ENCODE data around the gene SKP1.

Gene SKP1

DNA sequence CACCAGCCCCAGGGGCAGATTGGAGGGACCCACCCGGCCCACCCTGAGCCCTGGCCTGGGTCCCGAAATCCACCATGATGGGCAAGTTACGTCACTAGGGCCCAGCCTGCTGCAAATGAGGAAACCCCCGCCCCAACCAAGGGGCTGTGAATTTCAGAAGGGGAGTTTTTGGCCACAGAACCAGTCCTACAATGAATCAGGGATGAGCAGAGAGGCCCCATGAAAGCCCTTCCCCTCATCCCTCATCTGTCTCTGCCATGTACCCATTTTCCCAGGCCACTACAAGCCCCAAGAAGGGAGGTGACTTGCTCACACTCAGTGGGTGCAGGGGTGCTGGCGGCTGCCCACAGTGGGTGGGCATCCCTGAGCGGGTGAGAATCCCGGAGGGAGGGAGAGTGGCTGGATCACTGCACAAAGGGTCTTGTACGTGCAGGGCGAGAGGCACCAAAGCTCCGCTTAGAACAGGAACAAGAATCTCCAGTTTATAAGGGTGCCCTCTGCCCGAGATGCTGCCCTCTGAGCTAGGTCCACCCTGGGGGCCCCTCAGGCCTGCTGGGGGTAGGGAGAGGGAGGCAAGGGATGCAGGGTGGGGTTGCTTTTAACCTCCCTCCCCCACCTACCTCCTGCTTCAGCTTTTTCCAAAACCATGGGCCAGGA, 72.6 kb downstream of the SKP1 start:
- H3K27ac Mint-ChIP-seq = peak overlapping the region; percentile 95
- peaks cover 90% of the 10 kb centered on the region for H3K4me1 Mint-ChIP-seq (ENCODE audit: low read depth)
- peak overlapping the region; percentile 81 for H3K4me3 Mint-ChIP-seq
- no peaks in the 10 kb centered on the region for H3K9me3 Mint-ChIP-seq (ENCODE audit: low read depth)
- no peaks in the 10 kb centered on the region for H3K27me3 Mint-ChIP-seq
- H3K36me3 Mint-ChIP-seq = no peaks in the 10 kb centered on the region

DNA sequence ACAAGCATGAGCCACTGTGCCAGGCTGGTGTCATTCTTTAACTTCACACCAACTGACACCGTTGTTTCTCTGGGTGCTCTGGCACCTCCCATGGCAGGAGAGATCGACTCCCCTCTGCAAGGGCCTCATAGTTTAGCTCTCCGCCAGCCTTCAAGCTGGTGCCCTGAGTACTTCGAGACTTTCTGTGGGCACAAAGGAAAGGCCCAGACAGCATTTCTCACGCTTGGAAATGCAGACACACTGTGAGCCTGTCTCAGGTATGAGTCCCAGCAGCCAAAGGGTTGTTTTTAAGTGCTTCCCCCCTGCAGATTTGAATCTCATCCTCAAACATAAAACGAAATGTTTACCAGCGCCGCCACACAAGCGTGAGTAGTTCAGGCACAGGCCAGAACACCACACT, 73.4 kb downstream of the SKP1 start:
- Mint-ChIP-seq H3K27ac (peak overlapping the region; percentile 95), H3K27me3 (no peaks in the 10 kb centered on the region), H3K36me3 (no peaks in the 10 kb centered on the region), H3K4me1 (ENCODE audit: low read depth) (peaks cover 92% of the 10 kb centered on the region), H3K4me3 (peak overlapping the region; percentile 81), H3K9me3 (ENCODE audit: low read depth) (no peaks in the 10 kb centered on the region)

GRCh38 chr5:134101686-134102439, 74.9 kb downstream of the SKP1 start:
- Mint-ChIP-seq H3K4me1 (ENCODE audit: low read depth) (peaks cover 90% of the 10 kb centered on the region), H3K4me3 (peak overlapping the region; percentile 69), H3K27me3 (no peaks in the 10 kb centered on the region), H3K36me3 (peaks cover 4% of the 10 kb centered on the region), H3K9me3 (ENCODE audit: low read depth) (no peaks in the 10 kb centered on the region), H3K27ac (peak overlapping the region; percentile 84)

DNA sequence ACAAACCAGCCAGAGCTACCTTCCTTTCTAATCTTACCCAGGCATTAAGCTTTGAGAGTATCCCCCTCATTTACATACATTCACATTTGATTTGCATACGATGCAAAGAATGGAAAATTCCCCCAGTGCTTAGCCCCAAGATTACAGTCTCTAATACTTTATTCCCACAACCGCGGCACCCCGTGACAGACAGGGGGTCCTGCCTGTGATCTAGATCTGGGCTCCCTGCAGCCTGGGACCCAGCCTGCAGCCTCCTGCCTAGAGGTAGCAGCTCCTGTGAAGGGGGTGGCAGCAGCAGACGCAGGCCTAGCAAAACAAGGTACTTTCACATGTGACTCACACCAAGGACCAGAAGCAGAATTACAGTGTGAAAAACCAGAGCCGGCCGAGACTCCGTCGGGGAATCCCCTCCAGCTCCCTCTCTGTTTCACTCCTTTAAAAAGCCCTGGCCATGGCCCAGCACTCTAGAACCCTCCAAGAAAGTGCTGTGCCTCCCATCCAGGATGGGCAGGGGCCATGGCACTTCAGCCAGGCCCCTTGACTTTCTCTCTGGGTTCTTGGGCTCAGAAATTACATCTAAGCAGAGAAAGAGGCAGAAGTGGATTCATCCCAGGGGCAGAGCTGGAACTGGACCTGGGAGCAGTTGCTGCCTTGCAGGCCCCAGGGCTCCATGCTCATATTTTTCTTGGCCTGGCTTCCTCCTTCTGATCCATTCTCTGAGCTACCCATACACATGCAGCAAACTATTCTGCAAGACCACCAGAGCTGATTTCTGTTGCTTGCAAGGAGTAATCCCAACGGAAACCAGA, 76.3 kb downstream of the SKP1 start:
- H3K4me1 Mint-ChIP-seq (ENCODE audit: low read depth) = peaks cover 87% of the 10 kb centered on the region
- no peaks in the 10 kb centered on the region for H3K27me3 Mint-ChIP-seq
- H3K36me3 Mint-ChIP-seq = peaks cover 4% of the 10 kb centered on the region
- H3K4me3 Mint-ChIP-seq = peak overlapping the region; percentile 69
- peak overlapping the region; percentile 94 for H3K27ac Mint-ChIP-seq
- H3K9me3 Mint-ChIP-seq (ENCODE audit: low read depth) = no peaks in the 10 kb centered on the region

- H3K36me3 Mint-ChIP-seq = peaks cover 4% of the 10 kb centered on the region
- no peaks in the 10 kb centered on the region for H3K9me3 Mint-ChIP-seq (ENCODE audit: low read depth)
- H3K4me3 Mint-ChIP-seq = peak overlapping the region; percentile 69
- no peaks in the 10 kb centered on the region for H3K27me3 Mint-ChIP-seq
- H3K4me1 Mint-ChIP-seq (ENCODE audit: low read depth) = peaks cover 84% of the 10 kb centered on the region
- peak overlapping the region; percentile 94 for H3K27ac Mint-ChIP-seq
Measured at GRCh38 chr5:134099939-134100282, 76.8 kb downstream of the SKP1 start.

- Mint-ChIP-seq H3K9me3 (ENCODE audit: low read depth) (no peaks in the 10 kb centered on the region), H3K36me3 (peaks cover 4% of the 10 kb centered on the region), H3K27me3 (no peaks in the 10 kb centered on the region), H3K4me3 (peak overlapping the region; percentile 69), H3K4me1 (ENCODE audit: low read depth) (peaks cover 80% of the 10 kb centered on the region), H3K27ac (peak overlapping the region; percentile 94)
Measured at GRCh38 chr5:134099288-134099872, 77.4 kb downstream of the SKP1 start.
